CD4-positive, alpha-beta T cell treated with Interleukin-10 for 1 hour (primary cell): ENCODE results near the gene TACO1.

Experiments used
- DNase-seq: peaks from one replicate; pipeline ENCODE4 v3.0.0-alpha.2; 2020

Gene TACO1

DNA sequence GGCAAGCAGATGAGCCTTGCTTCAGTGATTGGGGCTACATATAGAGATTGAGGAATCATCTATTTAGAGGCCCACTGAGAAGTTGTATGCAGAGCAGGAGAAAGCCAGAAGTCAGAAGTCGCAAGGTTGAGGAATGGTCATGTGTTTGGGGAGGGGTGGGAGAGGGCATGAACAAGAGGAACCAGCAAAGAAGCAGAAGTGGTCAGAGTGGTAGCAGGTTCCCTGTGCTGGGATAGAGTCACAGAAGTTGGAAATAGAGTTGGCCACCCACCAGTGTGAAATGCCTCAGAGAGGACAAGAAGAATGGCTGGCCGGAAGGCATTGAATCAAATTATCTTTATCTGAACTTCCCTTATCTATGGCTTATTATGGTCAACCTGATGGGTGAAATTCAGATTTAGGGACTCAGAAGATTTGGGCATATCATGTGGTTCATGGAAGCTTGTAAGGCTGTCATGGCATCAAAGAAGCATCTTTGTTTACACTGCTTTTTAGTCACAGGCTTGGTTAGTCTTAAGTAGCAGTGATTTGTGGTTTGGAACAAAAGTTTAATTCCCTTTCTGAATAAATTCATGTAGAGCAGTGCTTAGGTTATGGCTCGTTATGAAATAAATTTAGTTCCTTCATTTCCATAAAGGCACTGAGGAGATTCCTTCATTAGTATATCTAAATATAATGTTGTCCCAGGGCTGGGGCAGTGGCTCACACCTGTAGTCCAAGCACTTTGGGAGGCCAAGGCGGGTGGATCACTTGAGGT lies 41.2 kb downstream of the TACO1 start:
- DNase-seq: peak; percentile 11

DNA sequence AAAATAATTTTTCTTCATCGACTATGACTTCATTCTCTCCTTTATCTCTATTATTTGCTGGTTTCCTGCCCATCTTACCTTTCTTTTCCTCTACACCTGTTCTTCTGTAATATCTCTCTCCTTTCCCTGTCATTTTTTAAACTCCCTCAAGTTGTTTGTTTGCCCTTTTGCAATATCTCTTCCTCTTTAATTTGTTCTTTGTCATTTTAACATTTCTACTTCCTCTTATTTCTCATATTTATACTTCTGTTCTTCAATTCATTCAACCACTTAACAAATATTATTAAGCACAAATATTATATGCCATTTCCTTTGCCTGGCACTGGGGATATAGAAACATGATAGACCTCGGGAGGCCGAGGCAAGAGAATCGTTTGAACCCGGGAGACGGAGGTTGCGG lies 44.2 kb downstream of the TACO1 start:
- no peak for DNase-seq

DNA sequence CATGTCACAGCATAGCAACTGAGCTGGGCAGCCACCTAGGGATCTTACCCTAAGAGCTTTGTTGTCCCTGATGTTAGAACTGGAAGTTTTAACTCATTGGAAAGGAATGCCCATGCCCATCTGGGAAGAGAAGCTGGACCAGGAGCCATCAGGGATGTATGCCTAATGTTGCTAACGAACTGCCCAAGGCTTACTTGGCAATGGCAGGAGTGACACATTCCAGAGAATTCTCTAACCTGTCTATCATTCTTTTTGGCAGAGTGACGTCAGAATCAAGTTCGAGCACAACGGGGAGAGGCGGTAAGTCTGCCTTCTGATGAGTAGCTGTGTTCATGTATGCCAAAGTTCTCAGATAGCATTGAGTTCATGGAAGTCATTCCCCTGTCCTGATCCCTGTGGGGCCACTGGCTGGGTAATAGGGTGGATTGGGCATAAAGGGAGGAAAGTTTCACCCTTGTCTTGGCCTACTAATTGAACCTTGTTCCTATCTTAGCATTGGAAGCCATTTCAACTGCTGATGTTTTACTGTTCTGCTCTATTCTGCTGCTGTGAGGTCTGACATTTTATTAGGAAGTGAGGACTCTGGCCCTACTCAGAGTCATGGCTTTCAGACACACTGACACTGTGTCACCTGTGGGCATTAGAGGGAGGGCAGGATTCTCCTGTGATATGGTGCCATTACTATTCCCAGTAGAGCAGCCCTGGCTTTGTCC lies 45.2 kb downstream of the TACO1 start:
- no peak for DNase-seq

DNA sequence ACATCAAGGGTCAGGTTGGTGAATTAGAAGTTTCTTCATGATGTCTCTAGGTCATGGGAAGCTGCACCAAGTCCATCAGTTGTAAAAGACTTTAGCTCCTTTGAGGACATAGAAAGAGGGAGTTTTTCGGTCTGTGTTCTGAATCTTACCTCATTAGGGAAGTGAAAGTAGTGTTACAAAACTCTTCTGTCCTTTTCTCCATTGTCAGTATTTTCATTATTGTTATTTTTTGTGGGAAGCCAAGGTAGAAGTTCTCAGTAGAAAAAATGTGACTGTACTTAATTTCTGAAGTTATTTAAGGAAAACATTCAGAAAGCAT lies 45.8 kb downstream of the TACO1 start:
- no peak for DNase-seq

DNA sequence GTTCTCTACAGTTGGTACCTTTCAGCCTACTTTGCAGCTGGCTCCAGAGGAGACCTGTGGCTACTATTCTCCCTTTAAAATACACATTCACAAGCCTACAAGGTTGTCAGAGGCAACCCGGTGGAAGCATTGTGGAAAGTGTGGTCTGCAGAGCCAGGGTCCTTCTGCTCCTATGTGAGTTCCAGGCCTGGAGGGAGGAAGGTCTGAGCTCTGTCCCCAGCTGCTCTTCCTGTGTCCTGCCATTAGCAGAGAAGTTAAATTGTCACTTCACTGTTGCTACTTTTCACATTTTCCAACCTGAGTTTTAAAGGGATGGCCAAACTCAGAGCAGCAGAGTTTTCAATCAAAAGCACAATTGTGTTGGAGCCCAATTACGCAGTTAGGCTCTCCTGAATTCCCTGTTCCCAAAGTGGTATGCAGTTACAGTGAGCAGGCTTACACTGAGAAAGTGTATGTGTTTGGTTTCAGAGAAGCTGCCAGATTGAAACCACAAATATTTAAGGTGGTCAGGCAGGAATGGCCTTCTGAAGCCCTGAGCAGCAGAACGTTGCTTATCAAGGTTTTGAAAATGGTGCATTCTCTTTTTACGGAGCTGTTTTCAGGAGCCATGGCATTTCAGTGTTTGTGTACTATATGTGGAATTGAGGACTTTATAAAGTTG lies 46.5 kb downstream of the TACO1 start:
- DNase-seq: no peak

DNA sequence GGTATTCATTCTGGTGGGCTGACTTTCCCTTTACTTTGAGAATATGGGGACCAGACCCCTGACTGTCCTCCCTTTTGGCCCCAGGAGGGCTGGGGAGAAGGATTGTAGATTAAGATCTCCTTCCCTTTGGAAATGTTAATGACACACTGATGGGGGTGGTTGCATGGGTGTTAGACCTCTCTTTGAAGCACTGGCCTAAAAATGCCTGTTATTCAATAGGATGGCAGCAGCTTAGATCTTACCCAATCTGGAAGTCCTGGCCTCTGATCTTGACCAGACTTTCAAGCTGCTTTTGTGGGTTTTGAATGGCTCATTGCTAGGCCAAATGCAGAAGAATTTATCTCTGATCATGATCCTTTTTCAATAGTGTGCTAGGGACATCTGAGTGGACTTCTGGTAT lies 47.2 kb downstream of the TACO1 start:
- no peak for DNase-seq

DNA sequence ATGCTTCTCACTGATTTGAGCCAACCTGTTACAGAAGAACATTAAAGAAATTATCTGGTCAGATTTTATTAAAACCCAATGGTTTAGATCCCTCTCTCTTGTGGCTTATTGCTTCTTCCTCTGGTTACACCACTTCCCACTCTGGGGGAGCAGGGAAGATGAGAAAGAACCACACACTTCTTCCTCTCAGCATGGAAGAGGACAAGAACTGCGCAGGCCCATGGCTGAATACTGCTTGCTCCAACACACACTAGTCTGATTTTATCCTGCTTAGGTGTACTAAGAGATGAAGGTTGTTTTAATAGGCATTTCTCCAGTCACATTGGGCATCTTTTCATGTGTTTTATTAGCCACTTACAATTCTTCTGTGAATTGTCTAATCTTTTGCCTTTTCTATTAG lies 49.1 kb downstream of the TACO1 start:
- DNase-seq: no peak

DNA sequence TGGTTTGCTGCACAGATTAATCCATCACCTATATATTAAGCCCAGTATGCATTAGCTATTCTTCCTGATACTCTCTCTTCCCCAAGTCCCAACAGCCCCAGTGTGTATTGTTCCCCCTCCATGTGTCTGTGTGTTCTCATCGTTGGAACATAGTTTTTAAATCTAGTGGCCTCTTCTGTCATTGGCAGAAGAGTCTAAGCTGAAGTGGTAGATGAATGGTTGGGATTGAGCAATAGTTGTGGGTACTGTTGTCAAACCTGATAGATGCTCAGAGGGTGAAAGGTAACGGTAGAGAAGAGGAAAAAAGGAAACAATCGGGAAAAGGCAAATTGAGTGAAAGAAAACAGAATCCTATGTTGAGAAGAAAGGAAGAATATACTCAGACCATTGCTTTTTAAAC lies 51.4 kb downstream of the TACO1 start:
- no peak for DNase-seq

DNA sequence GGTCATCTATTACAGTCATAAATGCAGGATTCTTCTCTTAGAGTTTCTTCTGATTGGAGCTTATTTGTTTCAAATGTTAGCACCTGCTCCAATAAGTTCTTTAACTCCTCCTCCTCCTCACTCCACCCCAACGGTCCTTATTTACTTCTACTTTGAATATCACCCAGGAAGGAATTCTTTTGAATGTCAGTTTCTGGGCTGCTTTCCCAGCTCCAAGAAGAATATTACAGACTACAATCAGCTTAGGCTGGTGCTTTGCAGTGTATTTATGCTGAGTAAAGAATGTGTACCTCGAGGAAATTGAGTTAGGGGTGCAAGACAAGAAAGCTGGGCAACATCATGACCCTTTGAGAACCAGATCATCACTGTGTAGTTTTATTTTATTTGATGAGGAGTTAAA lies 52.4 kb downstream of the TACO1 start:
- DNase-seq: no peak

DNA sequence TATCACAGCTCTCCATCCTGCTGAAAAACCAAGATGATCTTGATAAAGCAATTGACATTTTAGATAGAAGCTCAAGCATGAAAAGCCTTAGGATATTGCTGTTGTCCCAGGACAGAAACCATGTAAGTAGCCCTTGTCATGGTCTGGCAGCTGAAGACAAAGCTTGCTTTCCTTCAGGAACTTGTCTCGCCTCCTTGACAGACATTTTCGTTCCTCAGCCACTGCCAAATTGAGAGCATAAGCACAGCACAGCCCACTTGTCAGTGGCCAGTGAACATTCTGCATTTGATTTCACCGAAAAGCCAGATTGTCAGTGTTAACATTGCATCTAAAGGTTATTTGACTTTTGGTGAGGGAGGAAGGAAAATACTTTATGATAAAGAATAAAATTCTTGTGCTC lies 57.1 kb downstream of the TACO1 start:
- DNase-seq: no peak
